GM12878 (cell line): ENCODE results near the gene NR2F2. TPM values are rescaled to one million over a fixed set of nuclear protein-coding genes. Genes with fewer than 3 reads are reported as not detected.

Experiments
- ATAC-seq: fragments of 200-7000 bp; cut with Tn5 transposase; 3 replicates; pipeline ENCODE4 v1.9.1; 2020; ENCODE audit warnings: mild to moderate bottlenecking, moderate library complexity
- BruUV-seq: library from RNA; stranded (reverse); fragments of 400-500 nt; replicated peaks from 2 replicates; lab custom pipeline; 2021; lab: Mats Ljungman, UMichigan
- CTCF ChIA-PET: fragments of 300-600 bp; sonication (Branson Sonifier 250); formaldehyde crosslinking; extraction: SDS; loops from one replicate; lab custom pipeline; 2021; ENCODE audit warnings: inconsistent platforms; lab: Yijun Ruan, JAX
- POLR2A ChIA-PET: fragments of 350-600 bp; formaldehyde crosslinking; extraction: SDS; loops from one replicate; lab custom pipeline; 2021; ENCODE audit warnings: inconsistent platforms; lab: Charles Lee
- RAD21 ChIA-PET: fragments of 300-600 bp; sonication (Branson Sonifier 250); formaldehyde crosslinking; loops from one replicate; lab custom pipeline; 2023; ENCODE audit warnings: antibody characterized with exemption; ENCODE audit not compliant: unreplicated experiment; lab: Charles Lee
- SMC1A ChIA-PET: fragments of 300-600 bp; sonication (Branson Sonifier 250); formaldehyde crosslinking; loops from one replicate; lab custom pipeline; 2023; ENCODE audit not compliant: unreplicated experiment, uncharacterized antibody; lab: Charles Lee
- DNase-seq: peaks from one replicate; pipeline ENCODE4 v3.0.0-alpha.2; 2011; ENCODE audit warnings: low read depth, low spot score
- FAIRE-seq: peaks from 3 replicates; lab custom pipeline; 2011; peaks lifted over from hg19 to GRCh38; lab: Jason Lieb, UNC
- H2AFZ ChIP-seq: 2 replicates; pipeline ENCODE4 v1.6.0; 2011; ENCODE audit warnings: low read depth, low read length, control low read depth; ENCODE audit not compliant: control insufficient read depth
- H3K27ac ChIP-seq: 2 replicates; pipeline ENCODE4 v1.5.1; 2011; ENCODE audit warnings: control low read depth; ENCODE audit not compliant: control insufficient read depth, insufficient read depth
- H3K27me3 ChIP-seq, 2 experiments: replicated peaks in 1 of 2; 2 replicates each; pipeline versions ENCODE4 v1.6.0 to v1.6.1; 2011; ENCODE audit warnings: low read length in 1 of 2; ENCODE audit not compliant: control insufficient read depth in 2 of 2, insufficient read depth in 2 of 2
- H3K36me3 ChIP-seq, 2 experiments: 2 replicates each; pipeline ENCODE4 v1.5.1; 2011; ENCODE audit warnings: low read length in 1 of 2; ENCODE audit not compliant: control insufficient read depth in 2 of 2, insufficient read depth in 2 of 2
- H3K4me1 ChIP-seq: 2 replicates; pipeline ENCODE4 v1.6.1; 2011; ENCODE audit warnings: mild to moderate bottlenecking, low read length, moderate library complexity, mixed read lengths; ENCODE audit not compliant: control insufficient read depth, insufficient read depth
- H3K4me2 ChIP-seq: 2 replicates; pipeline ENCODE4 v1.6.0; 2011; ENCODE audit warnings: control low read depth; ENCODE audit not compliant: control insufficient read depth, insufficient read depth
- H3K4me3 ChIP-seq: fragments of 200-600 bp; sonication (generic); 2 replicates; pipeline ENCODE4 v1.5.1; 2016
- H3K79me2 ChIP-seq: 2 replicates; pipeline ENCODE4 v1.6.0; 2011; ENCODE audit warnings: low read length; ENCODE audit not compliant: control insufficient read depth, insufficient read depth
- H3K9ac ChIP-seq: 2 replicates; pipeline ENCODE4 v1.8.0; 2011; ENCODE audit warnings: low read length, control low read depth, mixed read lengths; ENCODE audit not compliant: control insufficient read depth, insufficient read depth
- H3K9me3 ChIP-seq: replicated peaks from 3 replicates; pipeline ENCODE4 v1.5.1; 2011; ENCODE audit warnings: mild to moderate bottlenecking, low read length; ENCODE audit not compliant: control insufficient read depth, insufficient read depth
- H4K20me1 ChIP-seq: 2 replicates; pipeline ENCODE4 v1.6.0; 2011; ENCODE audit not compliant: control insufficient read depth, insufficient read depth
- IRF4 ChIP-seq: IDR thresholded peaks from 2 replicates; pipeline ENCODE4 v1.6.1; 2011; ENCODE audit warnings: low read depth, low read length
- MXI1 ChIP-seq: fragments of 150-350 bp; IDR thresholded peaks from 2 replicates; pipeline ENCODE4 v1.6.1; 2011; ENCODE audit warnings: low read depth, mild to moderate bottlenecking, inconsistent platforms, low read length, improper control_type of control experiment
- NFYB ChIP-seq: IDR thresholded peaks from 2 replicates; pipeline ENCODE4 v1.6.1; 2011; ENCODE audit warnings: low read depth, mild to moderate bottlenecking, low read length, improper control_type of control experiment, moderate library complexity; ENCODE audit not compliant: insufficient read depth
- RELA ChIP-seq: fragments of 450-650 bp; IDR thresholded peaks from 2 replicates; pipeline ENCODE4 v1.8.0; 2014; ENCODE audit warnings: borderline replicate concordance; ENCODE audit not compliant: partially characterized antibody
- ZNF384 ChIP-seq: IDR thresholded peaks from 2 replicates; pipeline ENCODE4 v1.6.1; 2012; ENCODE audit warnings: low read depth, mild to moderate bottlenecking, low read length, improper control_type of control experiment, borderline replicate concordance
- ZNF622 ChIP-seq: fragments of 450-650 bp; IDR thresholded peaks from 2 replicates; pipeline ENCODE4 v1.6.1; 2017; ENCODE audit warnings: mild to moderate bottlenecking, inconsistent platforms
- WGBS: methylation state at CpG from one replicate; pipeline ENCODE4 v1.1.6; 2016; ENCODE audit warnings: low lambda C conversion rate; ENCODE audit not compliant: insufficient replicate concordance, insufficient coverage; ENCODE audit errors: missing lambda C conversion rate; 5-methylcytosine and 5-hydroxymethylcytosine counted together
- in situ Hi-C: fragments of 300-500 bp; cut with MboI; formaldehyde crosslinking; loops from 9 replicates; pipeline ENCODE4 v1.14.3; 2018; ENCODE audit warnings: mixed read lengths
- intact Hi-C: fragments of 100-400 bp; cut with micrococcal nuclease; formaldehyde crosslinking; loops from one replicate; pipeline ENCODE4 v1.14.2; 2022; ENCODE audit not compliant: unreplicated experiment
- polyA plus RNA-seq, 11 experiments: library from polyadenylated mRNA; depleted of rRNA in 4 of 11; unstranded in 6 of 11; stranded (reverse) in 5 of 11; fragments of >200 nt; fragmentation: Nextera tagmentation in 4 of 11; fragmentation: Illumina TruSeq in 1 of 11; extraction: Ambion mirVana in 4 of 11; extraction: Trizol in 1 of 11; gene quantifications; 1 replicate in 1 of 11; 2 replicates in 10 of 11; pipeline versions ENCODE4 v1.2.1 to v1.2.3, GENCODE V29; 2011 to 2016; ENCODE audit warnings: inconsistent platforms in 2 of 11, missing spikeins in 2 of 11, low read depth in 1 of 11
- total RNA-seq, 4 experiments: library from RNA; depleted of rRNA in 3 of 4; stranded (reverse); fragments of >200 nt in 3 of 4; fragmentation: Illumina TruSeq in 1 of 4; extraction: Trizol in 1 of 4; gene quantifications; 2 replicates each; pipeline versions ENCODE4 v1.2.1 to v1.2.3, GENCODE V29; 2013 to 2021
- TF ChIP-seq, protein P1 (sequence below): fragments of 450-650 bp; IDR thresholded peaks from 2 replicates; pipeline ENCODE4 v1.6.1; 2017; ENCODE audit warnings: mild to moderate bottlenecking, moderate library complexity
- TF ChIP-seq, protein P2 (sequence below): IDR thresholded peaks from 2 replicates; pipeline ENCODE4 v1.6.1; 2012; ENCODE audit warnings: improper control_type of control experiment, low read depth, low read length; ENCODE audit not compliant: insufficient replicate concordance
- TF ChIP-seq, protein P3 (sequence below): fragments of 450-650 bp; IDR thresholded peaks from 2 replicates; pipeline ENCODE4 v1.6.1; 2016; ENCODE audit warnings: mild to moderate bottlenecking

Gene NR2F2
- total and polyA plus RNA-seq, 10 of the 15 experiments (the other 5 are each of a cell fraction or from before 2014, with no cell fraction given) = 1.1 to 10.1 (median 3.2) TPM

DNA sequence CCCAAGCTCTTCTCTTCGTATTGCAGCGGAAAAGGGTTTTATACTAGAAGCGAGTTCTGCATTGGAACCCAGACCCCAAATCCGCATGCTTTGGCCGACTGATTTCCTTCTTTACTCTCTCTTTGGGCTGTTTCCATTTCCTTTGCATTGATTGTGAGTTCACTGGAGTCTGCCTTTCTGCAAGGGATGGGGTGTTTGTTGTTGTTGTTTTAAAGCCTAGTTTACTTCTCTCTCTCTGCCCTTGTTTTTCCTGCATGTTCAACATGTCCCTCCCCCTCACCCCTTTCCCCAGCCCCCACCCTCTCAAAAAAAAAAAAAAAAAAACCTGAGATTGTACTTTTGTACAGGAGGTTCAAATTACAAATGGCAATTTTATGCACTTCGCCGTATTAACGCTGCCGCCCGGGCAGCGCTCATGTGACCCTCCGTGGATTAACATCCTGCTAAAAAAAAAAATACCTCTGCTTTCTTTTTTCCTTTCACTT, 2.2 kb downstream of the NR2F2 start:
- ChIA-PET POLR2A (interaction anchor here (0.8 to 7.4 kb wide), 2 partner anchors 9 to 11 kb away, joined by 3 to 163 read pairs; no protein-coding TSS in a partner anchor), SMC1A (interaction anchor here (1.1 to 7.4 kb wide), 2 partner anchors 8 to 24 kb away, joined by 3 to 103 read pairs; no protein-coding TSS in a partner anchor)
- H3K79me2 ChIP-seq = no peaks in the 10 kb centered on the region; the same call in 1 of the 2 replicates
- no peak overlapping the region for H3K27ac ChIP-seq
- FAIRE-seq = no peak
- H3K36me3 ChIP-seq = no peaks in the 10 kb centered on the region
- TF ChIP-seq, protein P1, sequence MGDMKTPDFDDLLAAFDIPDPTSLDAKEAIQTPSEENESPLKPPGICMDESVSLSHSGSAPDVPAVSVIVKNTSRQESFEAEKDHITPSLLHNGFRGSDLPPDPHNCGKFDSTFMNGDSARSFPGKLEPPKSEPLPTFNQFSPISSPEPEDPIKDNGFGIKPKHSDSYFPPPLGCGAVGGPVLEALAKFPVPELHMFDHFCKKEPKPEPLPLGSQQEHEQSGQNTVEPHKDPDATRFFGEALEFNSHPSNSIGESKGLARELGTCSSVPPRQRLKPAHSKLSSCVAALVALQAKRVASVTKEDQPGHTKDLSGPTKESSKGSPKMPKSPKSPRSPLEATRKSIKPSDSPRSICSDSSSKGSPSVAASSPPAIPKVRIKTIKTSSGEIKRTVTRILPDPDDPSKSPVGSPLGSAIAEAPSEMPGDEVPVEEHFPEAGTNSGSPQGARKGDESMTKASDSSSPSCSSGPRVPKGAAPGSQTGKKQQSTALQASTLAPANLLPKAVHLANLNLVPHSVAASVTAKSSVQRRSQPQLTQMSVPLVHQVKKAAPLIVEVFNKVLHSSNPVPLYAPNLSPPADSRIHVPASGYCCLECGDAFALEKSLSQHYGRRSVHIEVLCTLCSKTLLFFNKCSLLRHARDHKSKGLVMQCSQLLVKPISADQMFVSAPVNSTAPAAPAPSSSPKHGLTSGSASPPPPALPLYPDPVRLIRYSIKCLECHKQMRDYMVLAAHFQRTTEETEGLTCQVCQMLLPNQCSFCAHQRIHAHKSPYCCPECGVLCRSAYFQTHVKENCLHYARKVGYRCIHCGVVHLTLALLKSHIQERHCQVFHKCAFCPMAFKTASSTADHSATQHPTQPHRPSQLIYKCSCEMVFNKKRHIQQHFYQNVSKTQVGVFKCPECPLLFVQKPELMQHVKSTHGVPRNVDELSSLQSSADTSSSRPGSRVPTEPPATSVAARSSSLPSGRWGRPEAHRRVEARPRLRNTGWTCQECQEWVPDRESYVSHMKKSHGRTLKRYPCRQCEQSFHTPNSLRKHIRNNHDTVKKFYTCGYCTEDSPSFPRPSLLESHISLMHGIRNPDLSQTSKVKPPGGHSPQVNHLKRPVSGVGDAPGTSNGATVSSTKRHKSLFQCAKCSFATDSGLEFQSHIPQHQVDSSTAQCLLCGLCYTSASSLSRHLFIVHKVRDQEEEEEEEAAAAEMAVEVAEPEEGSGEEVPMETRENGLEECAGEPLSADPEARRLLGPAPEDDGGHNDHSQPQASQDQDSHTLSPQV = no peak
- TF ChIP-seq, protein P2, sequence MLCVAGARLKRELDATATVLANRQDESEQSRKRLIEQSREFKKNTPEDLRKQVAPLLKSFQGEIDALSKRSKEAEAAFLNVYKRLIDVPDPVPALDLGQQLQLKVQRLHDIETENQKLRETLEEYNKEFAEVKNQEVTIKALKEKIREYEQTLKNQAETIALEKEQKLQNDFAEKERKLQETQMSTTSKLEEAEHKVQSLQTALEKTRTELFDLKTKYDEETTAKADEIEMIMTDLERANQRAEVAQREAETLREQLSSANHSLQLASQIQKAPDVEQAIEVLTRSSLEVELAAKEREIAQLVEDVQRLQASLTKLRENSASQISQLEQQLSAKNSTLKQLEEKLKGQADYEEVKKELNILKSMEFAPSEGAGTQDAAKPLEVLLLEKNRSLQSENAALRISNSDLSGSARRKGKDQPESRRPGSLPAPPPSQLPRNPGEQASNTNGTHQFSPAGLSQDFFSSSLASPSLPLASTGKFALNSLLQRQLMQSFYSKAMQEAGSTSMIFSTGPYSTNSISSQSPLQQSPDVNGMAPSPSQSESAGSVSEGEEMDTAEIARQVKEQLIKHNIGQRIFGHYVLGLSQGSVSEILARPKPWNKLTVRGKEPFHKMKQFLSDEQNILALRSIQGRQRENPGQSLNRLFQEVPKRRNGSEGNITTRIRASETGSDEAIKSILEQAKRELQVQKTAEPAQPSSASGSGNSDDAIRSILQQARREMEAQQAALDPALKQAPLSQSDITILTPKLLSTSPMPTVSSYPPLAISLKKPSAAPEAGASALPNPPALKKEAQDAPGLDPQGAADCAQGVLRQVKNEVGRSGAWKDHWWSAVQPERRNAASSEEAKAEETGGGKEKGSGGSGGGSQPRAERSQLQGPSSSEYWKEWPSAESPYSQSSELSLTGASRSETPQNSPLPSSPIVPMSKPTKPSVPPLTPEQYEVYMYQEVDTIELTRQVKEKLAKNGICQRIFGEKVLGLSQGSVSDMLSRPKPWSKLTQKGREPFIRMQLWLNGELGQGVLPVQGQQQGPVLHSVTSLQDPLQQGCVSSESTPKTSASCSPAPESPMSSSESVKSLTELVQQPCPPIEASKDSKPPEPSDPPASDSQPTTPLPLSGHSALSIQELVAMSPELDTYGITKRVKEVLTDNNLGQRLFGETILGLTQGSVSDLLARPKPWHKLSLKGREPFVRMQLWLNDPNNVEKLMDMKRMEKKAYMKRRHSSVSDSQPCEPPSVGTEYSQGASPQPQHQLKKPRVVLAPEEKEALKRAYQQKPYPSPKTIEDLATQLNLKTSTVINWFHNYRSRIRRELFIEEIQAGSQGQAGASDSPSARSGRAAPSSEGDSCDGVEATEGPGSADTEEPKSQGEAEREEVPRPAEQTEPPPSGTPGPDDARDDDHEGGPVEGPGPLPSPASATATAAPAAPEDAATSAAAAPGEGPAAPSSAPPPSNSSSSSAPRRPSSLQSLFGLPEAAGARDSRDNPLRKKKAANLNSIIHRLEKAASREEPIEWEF = no peak
- TF ChIP-seq ZNF384 (peak; percentile 71; the same call in 1 of the 2 replicates), RELA (no peak), IRF4 (no peak), MXI1 (no peak), NFYB (no peak), ZNF622 (no peak)
- TF ChIP-seq, protein P3, sequence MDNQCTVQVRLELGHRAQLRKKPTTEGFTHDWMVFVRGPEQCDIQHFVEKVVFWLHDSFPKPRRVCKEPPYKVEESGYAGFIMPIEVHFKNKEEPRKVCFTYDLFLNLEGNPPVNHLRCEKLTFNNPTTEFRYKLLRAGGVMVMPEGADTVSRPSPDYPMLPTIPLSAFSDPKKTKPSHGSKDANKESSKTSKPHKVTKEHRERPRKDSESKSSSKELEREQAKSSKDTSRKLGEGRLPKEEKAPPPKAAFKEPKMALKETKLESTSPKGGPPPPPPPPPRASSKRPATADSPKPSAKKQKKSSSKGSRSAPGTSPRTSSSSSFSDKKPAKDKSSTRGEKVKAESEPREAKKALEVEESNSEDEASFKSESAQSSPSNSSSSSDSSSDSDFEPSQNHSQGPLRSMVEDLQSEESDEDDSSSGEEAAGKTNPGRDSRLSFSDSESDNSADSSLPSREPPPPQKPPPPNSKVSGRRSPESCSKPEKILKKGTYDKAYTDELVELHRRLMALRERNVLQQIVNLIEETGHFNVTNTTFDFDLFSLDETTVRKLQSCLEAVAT = peak; percentile 85; the same call in 1 of the 2 replicates
- TF ChIP-seq, all 136 proteins: peak for 2
- BruUV-seq = no TSS peak
- no peaks in the 10 kb centered on the region; the same call in 2 of the 3 replicates for H3K9me3 ChIP-seq
- ATAC-seq (no peak), DNase-seq (no peak)
- H3K27me3 ChIP-seq = peaks cover 0 to 11% of the 10 kb centered on the region in 2 experiments; a peak in 1 of 4 replicates
- in situ Hi-C loops = no loop called here
- peak overlapping the region; percentile 17; the same call in 1 of the 2 replicates for H2AFZ ChIP-seq
- peaks cover 3% of the 10 kb centered on the region; the same call in 1 of the 2 replicates for H3K4me1 ChIP-seq
- H3K4me3 ChIP-seq = peak overlapping the region; percentile 60
- 55% methylated on average over 12 of the region's 12 CpGs for whole genome bisulfite sequencing
- intact Hi-C loops = loop anchor here (5.0 kb wide), 1 partner anchor 200 kb away; no protein-coding TSS in a partner anchor
- H3K4me2 ChIP-seq = peak overlapping the region; percentile 42; the same call in 1 of the 2 replicates
- RAD21 ChIA-PET = interaction anchor here (7.4 to 7.6 kb wide), 2 partner anchors 10 to 21 kb away, joined by 124 to 252 read pairs; no protein-coding TSS in a partner anchor
- H3K9ac ChIP-seq = peak overlapping the region; percentile 39
- CTCF ChIA-PET = interaction anchor here (1.5 to 7.2 kb wide), 2 partner anchors 9 to 10 kb away, joined by 3 to 212 read pairs; no protein-coding TSS in a partner anchor
- H4K20me1 ChIP-seq = no peaks in the 10 kb centered on the region
